Rectal smooth muscle tissue (tissue), 1 donor: Measurements from ENCODE around the gene ELOVL6.

Source experiments
- H3K27ac ChIP-seq: one replicate; pipeline ENCODE4 v1.7.0; 2013; ENCODE audit warnings: low read depth, low read length, inconsistent platforms
- H3K27me3 ChIP-seq: one replicate; pipeline ENCODE4 v1.7.0; 2013; ENCODE audit warnings: low read length; ENCODE audit not compliant: control insufficient read depth, insufficient read depth
- H3K36me3 ChIP-seq: one replicate; pipeline ENCODE4 v1.7.0; 2013; ENCODE audit warnings: low read length; ENCODE audit not compliant: control insufficient read depth, insufficient read depth
- H3K4me1 ChIP-seq: one replicate; pipeline ENCODE4 v1.7.0; 2013; ENCODE audit warnings: low read length; ENCODE audit not compliant: control insufficient read depth, insufficient read depth
- H3K4me3 ChIP-seq: one replicate; pipeline ENCODE4 v1.7.0; 2013; ENCODE audit warnings: low read length
- H3K9ac ChIP-seq: one replicate; pipeline ENCODE4 v1.7.0; 2013; ENCODE audit warnings: low read length

Gene ELOVL6

GRCh38 chr4:110075891-110076290 is 122.5 kb downstream of the ELOVL6 start:
- no peak overlapping the region for H3K4me3 ChIP-seq
- H3K36me3 ChIP-seq: no peaks in the 10 kb centered on the region
- no peak overlapping the region for H3K9ac ChIP-seq
- H3K27ac ChIP-seq: no peak overlapping the region
- H3K4me1 ChIP-seq: no peaks in the 10 kb centered on the region
- H3K27me3 ChIP-seq: no peaks in the 10 kb centered on the region

DNA sequence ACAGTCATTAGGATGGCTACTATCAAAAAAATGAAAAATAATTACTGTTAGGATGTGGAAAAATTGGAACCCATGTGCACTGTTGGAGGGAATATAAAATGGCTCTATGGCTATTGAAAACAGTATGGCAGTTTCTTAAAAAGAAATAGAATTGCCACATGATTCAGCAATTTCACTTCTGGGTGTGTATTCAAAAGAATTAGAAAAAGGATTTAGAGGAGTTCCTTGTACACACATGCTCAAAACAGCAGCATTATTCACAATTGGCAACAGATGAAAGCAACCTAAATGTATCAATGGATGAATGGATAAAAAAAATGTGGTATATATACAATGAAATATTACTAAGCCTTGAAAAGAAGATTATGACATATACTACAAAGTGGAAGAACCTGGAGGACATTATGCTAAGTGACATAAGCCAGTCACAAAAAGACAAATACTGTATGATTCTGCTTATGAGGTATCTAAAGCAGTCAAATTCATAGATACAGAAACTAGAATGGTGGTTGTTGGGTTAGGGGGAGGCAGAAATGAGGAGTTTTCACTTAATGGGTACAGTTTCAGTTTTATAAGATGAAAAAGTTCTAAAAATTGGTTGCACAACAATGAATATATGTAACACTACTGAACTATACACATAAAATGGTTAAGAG is 123.2 kb downstream of the ELOVL6 start:
- Histone ChIP-seq H3K9ac (no peak overlapping the region), H3K27ac (no peak overlapping the region), H3K36me3 (no peaks in the 10 kb centered on the region), H3K27me3 (no peaks in the 10 kb centered on the region), H3K4me3 (no peak overlapping the region), H3K4me1 (no peaks in the 10 kb centered on the region)

DNA sequence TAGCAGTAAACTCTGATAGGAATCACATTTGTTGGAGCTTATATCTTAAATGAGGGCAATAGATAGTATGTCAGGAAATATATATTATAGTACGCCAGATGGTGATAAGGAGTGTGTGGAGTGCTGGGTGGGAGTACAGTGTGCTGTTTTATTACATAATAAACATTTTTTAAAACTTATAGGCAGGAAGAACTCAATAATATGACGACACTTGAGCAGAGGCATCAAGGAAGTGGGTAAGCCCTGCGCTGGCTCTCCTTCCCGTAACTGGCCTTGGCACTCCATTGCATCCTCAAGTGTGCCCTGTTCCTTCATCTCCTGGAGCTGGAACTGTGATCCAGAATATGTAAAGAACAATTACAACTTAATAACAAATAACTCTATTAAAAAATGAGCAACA is 123.8 kb downstream of the ELOVL6 start:
- no peaks in the 10 kb centered on the region for H3K36me3 ChIP-seq
- H3K9ac ChIP-seq: no peak overlapping the region
- H3K4me3 ChIP-seq: no peak overlapping the region
- H3K27ac ChIP-seq: no peak overlapping the region
- H3K27me3 ChIP-seq: no peaks in the 10 kb centered on the region
- no peaks in the 10 kb centered on the region for H3K4me1 ChIP-seq

DNA sequence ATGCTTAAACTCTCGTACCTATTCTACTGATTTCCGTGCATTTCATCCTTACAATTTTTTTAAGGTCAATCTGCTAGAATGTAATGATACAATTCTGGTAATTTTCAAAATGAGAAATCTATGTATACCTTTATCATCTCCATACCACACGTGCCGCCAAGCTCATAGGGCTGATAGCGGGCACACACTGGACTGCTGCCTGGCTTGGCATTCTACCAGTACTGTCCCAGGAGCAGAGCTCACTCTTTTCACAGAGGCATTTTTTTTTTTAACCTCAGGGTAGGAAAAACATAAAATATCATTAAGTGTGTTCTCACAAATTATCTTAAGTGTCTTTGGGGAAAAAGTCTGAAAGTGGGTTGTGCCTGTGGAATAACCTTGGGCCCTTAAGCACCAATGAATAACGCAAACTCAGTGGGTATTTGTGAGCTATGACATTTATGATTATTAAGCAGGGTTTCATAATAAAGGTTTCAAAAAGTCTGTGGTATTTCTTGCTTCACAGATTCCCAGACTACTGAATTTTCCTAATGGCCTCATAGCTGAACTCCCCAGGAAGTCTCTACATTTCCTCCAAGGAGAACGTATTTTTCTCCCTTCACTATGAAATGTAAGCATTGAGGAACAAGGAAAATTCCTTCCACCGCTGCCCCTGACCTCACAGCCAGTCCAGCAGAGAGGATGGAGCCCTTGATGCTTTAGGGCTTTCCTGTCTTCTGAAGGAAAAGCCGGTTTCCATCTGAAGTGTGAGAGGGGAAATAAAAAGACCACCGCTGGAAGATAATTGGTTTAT is 125.2 kb downstream of the ELOVL6 start:
- Histone ChIP-seq H3K36me3 (no peaks in the 10 kb centered on the region), H3K4me3 (no peak overlapping the region), H3K4me1 (no peaks in the 10 kb centered on the region), H3K27me3 (no peaks in the 10 kb centered on the region), H3K27ac (no peak overlapping the region), H3K9ac (no peak overlapping the region)

GRCh38 chr4:110071466-110071865 is 126.9 kb downstream of the ELOVL6 start:
- H3K27ac ChIP-seq: no peak overlapping the region
- no peaks in the 10 kb centered on the region for H3K27me3 ChIP-seq
- H3K4me1 ChIP-seq: no peaks in the 10 kb centered on the region
- H3K36me3 ChIP-seq: no peaks in the 10 kb centered on the region
- H3K4me3 ChIP-seq: no peak overlapping the region
- H3K9ac ChIP-seq: no peak overlapping the region

DNA sequence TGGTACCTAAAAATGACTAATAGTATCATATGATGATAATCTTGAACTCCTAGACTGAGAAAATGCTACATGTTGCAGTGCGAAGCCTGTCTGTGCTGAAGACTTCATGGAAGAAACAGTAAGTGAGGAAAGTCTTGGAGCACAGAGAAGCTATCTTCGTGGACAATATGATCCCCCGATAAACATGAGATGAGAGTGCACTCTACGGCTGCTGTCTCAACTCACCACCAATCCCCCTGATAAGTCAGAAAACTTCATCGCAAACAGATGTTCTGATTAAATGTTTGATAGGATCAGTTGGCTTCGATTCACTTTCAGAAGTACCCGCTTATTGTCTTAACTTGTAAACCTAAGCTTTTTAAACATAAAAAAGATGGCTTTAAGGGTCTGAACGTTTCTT is 130.2 kb downstream of the ELOVL6 start:
- H3K27ac ChIP-seq: no peak overlapping the region
- no peak overlapping the region for H3K4me3 ChIP-seq
- no peaks in the 10 kb centered on the region for H3K27me3 ChIP-seq
- H3K4me1 ChIP-seq: no peaks in the 10 kb centered on the region
- H3K9ac ChIP-seq: no peak overlapping the region
- H3K36me3 ChIP-seq: no peaks in the 10 kb centered on the region

DNA sequence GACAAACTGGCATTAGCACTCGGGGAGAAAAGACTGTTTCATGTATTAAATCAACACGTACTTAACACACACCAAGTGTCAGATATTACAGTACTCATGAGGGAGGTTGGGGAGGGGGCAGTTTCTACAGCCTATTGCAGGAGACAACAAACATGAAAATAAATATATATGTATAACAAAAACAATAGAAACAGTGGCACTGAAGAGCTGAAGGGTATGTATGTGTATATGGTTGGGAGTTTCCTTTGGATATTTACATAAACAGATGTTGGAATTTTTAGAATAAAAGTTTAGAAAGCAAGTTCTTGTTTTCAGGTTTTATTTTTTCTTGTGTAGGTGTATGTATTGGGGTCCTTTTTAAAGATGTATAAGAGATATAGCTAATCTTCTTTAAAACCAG is 133.5 kb downstream of the ELOVL6 start:
- H3K27ac ChIP-seq: no peak overlapping the region

GRCh38 chr4:110064295-110064694 is 134.1 kb downstream of the ELOVL6 start:
- no peaks in the 10 kb centered on the region for H3K27me3 ChIP-seq
- H3K9ac ChIP-seq: no peak overlapping the region
- no peaks in the 10 kb centered on the region for H3K4me1 ChIP-seq
- H3K27ac ChIP-seq: no peak overlapping the region
- no peaks in the 10 kb centered on the region for H3K36me3 ChIP-seq
- H3K4me3 ChIP-seq: no peak overlapping the region

More for the DNA sequence above, 133.5 kb downstream of the ELOVL6 start:
- H3K4me1 ChIP-seq: no peaks in the 10 kb centered on the region
- no peak overlapping the region for H3K4me3 ChIP-seq
- H3K36me3 ChIP-seq: no peaks in the 10 kb centered on the region
- H3K9ac ChIP-seq: no peak overlapping the region
- H3K27me3 ChIP-seq: no peaks in the 10 kb centered on the region

GRCh38 chr4:110062166-110062565 is 136.2 kb downstream of the ELOVL6 start:
- no peaks in the 10 kb centered on the region for H3K4me1 ChIP-seq
- H3K27me3 ChIP-seq: no peaks in the 10 kb centered on the region
- no peak overlapping the region for H3K27ac ChIP-seq
- no peak overlapping the region for H3K9ac ChIP-seq
- no peak overlapping the region for H3K4me3 ChIP-seq
- H3K36me3 ChIP-seq: no peaks in the 10 kb centered on the region

- Histone ChIP-seq H3K27me3 (no peaks in the 10 kb centered on the region), H3K9ac (no peak overlapping the region), H3K27ac (no peak overlapping the region), H3K4me3 (no peak overlapping the region), H3K36me3 (no peaks in the 10 kb centered on the region), H3K4me1 (no peaks in the 10 kb centered on the region)
Observed at GRCh38 chr4:110061076-110061475, 137.3 kb downstream of the ELOVL6 start.

GRCh38 chr4:110059556-110060191 is 138.7 kb downstream of the ELOVL6 start:
- Histone ChIP-seq H3K4me3 (no peak overlapping the region), H3K27ac (no peak overlapping the region), H3K27me3 (no peaks in the 10 kb centered on the region), H3K36me3 (no peaks in the 10 kb centered on the region), H3K9ac (no peak overlapping the region), H3K4me1 (no peaks in the 10 kb centered on the region)

GRCh38 chr4:110058677-110059076 is 139.7 kb downstream of the ELOVL6 start:
- no peaks in the 10 kb centered on the region for H3K4me1 ChIP-seq
- no peaks in the 10 kb centered on the region for H3K27me3 ChIP-seq
- H3K4me3 ChIP-seq: no peak overlapping the region
- no peak overlapping the region for H3K27ac ChIP-seq
- no peaks in the 10 kb centered on the region for H3K36me3 ChIP-seq
- H3K9ac ChIP-seq: no peak overlapping the region
